ENCODE data around the gene PKDCC. TPM values are rescaled to one million over a fixed set of nuclear protein-coding genes. Genes with fewer than 3 reads are reported as not detected.

Gene PKDCC
- total and polyA plus RNA-seq, 2 of the 13 experiments (the other 11 are each of a cell fraction or from before 2014, with no cell fraction given) = 52.6 to 58.8 TPM

DNA sequence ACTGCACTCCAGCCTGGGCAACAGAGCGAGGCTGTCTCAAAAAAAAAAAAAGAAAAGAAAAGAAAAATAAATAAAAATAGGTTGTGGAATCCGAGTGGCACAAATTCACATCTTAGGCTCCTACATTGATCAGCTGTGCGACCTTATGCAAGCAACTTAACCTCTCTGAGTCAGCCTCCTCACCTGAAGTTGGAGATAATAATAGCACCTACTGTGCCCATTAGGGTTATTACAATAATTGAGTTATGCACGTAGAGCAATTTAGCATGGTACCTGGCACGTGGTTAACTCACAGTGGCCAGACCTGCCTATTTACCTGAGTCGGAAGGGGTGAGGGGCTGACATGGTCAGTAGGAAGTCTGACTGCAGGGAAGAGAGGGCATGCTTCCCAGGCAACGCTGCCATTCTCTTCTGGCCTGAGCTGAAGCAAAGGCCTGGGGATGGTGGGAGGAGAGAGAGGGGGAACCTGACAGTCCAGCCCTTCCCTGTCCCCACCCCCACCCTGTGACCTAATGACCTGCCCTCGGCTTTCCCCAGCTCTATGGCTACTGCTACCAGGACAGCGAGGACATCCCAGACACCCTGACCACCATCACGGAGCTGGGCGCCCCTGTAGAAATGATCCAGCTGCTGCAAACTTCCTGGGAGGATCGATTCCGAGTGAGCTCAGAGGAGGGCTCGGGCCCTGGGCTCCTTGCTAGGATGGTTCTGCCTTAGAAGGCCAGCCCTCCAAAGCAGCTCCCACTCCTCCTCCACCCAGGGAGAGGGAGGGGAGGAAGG lies 5.1 kb downstream of the PKDCC start (continued):
- TF ChIP-seq, protein P1, sequence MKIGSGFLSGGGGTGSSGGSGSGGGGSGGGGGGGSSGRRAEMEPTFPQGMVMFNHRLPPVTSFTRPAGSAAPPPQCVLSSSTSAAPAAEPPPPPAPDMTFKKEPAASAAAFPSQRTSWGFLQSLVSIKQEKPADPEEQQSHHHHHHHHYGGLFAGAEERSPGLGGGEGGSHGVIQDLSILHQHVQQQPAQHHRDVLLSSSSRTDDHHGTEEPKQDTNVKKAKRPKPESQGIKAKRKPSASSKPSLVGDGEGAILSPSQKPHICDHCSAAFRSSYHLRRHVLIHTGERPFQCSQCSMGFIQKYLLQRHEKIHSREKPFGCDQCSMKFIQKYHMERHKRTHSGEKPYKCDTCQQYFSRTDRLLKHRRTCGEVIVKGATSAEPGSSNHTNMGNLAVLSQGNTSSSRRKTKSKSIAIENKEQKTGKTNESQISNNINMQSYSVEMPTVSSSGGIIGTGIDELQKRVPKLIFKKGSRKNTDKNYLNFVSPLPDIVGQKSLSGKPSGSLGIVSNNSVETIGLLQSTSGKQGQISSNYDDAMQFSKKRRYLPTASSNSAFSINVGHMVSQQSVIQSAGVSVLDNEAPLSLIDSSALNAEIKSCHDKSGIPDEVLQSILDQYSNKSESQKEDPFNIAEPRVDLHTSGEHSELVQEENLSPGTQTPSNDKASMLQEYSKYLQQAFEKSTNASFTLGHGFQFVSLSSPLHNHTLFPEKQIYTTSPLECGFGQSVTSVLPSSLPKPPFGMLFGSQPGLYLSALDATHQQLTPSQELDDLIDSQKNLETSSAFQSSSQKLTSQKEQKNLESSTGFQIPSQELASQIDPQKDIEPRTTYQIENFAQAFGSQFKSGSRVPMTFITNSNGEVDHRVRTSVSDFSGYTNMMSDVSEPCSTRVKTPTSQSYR (CRISPR knock-in tag; IDR thresholded peaks at IDR 0.05; ENCODE audit: borderline replicate concordance) = peak; percentile 81
- TF ChIP-seq NBN (conservative IDR thresholded peaks at IDR 0.05) (no peak), ZNF207 (IDR thresholded peaks at IDR 0.05; ENCODE audit: borderline replicate concordance) (no peak), MIER3 (CRISPR knock-in tag; IDR thresholded peaks at IDR 0.05; ENCODE audit: borderline replicate concordance) (no peak), ZFP90 (CRISPR knock-in tag; IDR thresholded peaks at IDR 0.05; ENCODE audit: borderline replicate concordance) (peak; percentile 3; the same call in 1 of the 2 replicates), POLR2AphosphoS5 (IDR thresholded peaks at IDR 0.05; ENCODE audit: low read depth, low read length) (peak; percentile 38; the same call in 1 of the 2 replicates), NR2F1 (CRISPR knock-in tag; IDR thresholded peaks at IDR 0.05) (peak; percentile 49 to 62; a peak in 3 of 4 replicates)
- TF ChIP-seq, protein P2, sequence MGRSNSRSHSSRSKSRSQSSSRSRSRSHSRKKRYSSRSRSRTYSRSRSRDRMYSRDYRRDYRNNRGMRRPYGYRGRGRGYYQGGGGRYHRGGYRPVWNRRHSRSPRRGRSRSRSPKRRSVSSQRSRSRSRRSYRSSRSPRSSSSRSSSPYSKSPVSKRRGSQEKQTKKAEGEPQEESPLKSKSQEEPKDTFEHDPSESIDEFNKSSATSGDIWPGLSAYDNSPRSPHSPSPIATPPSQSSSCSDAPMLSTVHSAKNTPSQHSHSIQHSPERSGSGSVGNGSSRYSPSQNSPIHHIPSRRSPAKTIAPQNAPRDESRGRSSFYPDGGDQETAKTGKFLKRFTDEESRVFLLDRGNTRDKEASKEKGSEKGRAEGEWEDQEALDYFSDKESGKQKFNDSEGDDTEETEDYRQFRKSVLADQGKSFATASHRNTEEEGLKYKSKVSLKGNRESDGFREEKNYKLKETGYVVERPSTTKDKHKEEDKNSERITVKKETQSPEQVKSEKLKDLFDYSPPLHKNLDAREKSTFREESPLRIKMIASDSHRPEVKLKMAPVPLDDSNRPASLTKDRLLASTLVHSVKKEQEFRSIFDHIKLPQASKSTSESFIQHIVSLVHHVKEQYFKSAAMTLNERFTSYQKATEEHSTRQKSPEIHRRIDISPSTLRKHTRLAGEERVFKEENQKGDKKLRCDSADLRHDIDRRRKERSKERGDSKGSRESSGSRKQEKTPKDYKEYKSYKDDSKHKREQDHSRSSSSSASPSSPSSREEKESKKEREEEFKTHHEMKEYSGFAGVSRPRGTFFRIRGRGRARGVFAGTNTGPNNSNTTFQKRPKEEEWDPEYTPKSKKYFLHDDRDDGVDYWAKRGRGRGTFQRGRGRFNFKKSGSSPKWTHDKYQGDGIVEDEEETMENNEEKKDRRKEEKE (IDR thresholded peaks at IDR 0.05) = no peak
- TF ChIP-seq, protein P3, sequence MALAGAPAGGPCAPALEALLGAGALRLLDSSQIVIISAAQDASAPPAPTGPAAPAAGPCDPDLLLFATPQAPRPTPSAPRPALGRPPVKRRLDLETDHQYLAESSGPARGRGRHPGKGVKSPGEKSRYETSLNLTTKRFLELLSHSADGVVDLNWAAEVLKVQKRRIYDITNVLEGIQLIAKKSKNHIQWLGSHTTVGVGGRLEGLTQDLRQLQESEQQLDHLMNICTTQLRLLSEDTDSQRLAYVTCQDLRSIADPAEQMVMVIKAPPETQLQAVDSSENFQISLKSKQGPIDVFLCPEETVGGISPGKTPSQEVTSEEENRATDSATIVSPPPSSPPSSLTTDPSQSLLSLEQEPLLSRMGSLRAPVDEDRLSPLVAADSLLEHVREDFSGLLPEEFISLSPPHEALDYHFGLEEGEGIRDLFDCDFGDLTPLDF (CRISPR knock-in tag; IDR thresholded peaks at IDR 0.05) = no peak
- TF ChIP-seq, protein P4, sequence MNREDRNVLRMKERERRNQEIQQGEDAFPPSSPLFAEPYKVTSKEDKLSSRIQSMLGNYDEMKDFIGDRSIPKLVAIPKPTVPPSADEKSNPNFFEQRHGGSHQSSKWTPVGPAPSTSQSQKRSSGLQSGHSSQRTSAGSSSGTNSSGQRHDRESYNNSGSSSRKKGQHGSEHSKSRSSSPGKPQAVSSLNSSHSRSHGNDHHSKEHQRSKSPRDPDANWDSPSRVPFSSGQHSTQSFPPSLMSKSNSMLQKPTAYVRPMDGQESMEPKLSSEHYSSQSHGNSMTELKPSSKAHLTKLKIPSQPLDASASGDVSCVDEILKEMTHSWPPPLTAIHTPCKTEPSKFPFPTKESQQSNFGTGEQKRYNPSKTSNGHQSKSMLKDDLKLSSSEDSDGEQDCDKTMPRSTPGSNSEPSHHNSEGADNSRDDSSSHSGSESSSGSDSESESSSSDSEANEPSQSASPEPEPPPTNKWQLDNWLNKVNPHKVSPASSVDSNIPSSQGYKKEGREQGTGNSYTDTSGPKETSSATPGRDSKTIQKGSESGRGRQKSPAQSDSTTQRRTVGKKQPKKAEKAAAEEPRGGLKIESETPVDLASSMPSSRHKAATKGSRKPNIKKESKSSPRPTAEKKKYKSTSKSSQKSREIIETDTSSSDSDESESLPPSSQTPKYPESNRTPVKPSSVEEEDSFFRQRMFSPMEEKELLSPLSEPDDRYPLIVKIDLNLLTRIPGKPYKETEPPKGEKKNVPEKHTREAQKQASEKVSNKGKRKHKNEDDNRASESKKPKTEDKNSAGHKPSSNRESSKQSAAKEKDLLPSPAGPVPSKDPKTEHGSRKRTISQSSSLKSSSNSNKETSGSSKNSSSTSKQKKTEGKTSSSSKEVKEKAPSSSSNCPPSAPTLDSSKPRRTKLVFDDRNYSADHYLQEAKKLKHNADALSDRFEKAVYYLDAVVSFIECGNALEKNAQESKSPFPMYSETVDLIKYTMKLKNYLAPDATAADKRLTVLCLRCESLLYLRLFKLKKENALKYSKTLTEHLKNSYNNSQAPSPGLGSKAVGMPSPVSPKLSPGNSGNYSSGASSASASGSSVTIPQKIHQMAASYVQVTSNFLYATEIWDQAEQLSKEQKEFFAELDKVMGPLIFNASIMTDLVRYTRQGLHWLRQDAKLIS (CRISPR knock-in tag; IDR thresholded peaks at IDR 0.05) = peak; percentile 77; the same call in 1 of the 2 replicates
- TF ChIP-seq, protein P5, sequence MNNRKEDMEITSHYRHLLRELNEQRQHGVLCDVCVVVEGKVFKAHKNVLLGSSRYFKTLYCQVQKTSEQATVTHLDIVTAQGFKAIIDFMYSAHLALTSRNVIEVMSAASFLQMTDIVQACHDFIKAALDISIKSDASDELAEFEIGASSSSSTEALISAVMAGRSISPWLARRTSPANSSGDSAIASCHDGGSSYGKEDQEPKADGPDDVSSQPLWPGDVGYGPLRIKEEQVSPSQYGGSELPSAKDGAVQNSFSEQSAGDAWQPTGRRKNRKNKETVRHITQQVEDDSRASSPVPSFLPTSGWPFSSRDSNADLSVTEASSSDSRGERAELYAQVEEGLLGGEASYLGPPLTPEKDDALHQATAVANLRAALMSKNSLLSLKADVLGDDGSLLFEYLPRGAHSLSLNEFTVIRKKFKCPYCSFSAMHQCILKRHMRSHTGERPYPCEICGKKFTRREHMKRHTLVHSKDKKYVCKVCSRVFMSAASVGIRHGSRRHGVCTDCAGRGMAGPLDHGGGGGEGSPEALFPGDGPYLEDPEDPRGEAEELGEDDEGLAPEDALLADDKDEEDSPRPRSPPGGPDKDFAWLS (CRISPR knock-in tag; IDR thresholded peaks at IDR 0.05; ENCODE audit: borderline replicate concordance) = no peak

Measured in HepG2 (cell line).